ENCODE data around the gene DGKA.
"Not testable (repeated sequence)": the region's sequence is repeated elsewhere in the genome, so short reads cannot be mapped to it uniquely, and the experiment has no call there.

DNA sequence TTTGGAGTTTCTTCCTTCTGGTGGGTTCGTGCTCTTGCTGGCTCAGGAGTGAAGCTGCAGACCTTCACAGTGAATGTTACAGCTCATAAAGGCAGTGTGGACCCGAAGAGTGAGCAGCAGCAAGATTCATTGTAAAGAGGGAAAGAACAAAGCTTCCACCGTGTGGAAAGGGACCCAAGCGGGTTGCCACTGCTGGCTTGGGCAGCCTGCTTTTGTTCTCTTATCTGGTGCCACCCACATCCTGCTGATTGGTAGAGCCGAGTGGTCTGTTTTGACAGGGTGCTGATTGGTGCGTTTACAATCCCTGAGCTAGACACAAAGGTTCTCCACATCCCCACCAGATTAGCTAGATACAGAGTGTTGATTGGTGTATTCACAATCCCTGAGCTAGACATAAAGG is 68.6 kb downstream of the DGKA start:
- TF ChIP-seq, protein P1, sequence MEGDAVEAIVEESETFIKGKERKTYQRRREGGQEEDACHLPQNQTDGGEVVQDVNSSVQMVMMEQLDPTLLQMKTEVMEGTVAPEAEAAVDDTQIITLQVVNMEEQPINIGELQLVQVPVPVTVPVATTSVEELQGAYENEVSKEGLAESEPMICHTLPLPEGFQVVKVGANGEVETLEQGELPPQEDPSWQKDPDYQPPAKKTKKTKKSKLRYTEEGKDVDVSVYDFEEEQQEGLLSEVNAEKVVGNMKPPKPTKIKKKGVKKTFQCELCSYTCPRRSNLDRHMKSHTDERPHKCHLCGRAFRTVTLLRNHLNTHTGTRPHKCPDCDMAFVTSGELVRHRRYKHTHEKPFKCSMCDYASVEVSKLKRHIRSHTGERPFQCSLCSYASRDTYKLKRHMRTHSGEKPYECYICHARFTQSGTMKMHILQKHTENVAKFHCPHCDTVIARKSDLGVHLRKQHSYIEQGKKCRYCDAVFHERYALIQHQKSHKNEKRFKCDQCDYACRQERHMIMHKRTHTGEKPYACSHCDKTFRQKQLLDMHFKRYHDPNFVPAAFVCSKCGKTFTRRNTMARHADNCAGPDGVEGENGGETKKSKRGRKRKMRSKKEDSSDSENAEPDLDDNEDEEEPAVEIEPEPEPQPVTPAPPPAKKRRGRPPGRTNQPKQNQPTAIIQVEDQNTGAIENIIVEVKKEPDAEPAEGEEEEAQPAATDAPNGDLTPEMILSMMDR (IDR thresholded peaks at IDR 0.05; ENCODE audit: low read depth, low read length), result not testable (repeated sequence)
- TF ChIP-seq EZH2phosphoT487 (IDR thresholded peaks at IDR 0.05; ENCODE audit: low read depth), result not testable (repeated sequence)

All from OCI-LY3 (cell line).